Parathyroid adenoma (tissue), 2 donors: ENCODE results near the gene SAMD15.

Experiments used
- H2AFZ ChIP-seq: fragments of 300-600 bp; sonication (generic); one replicate; pipeline ENCODE4 v1.7.0; 2017; ENCODE audit warnings: antibody characterized with exemption, mild to moderate bottlenecking
- H3K27ac ChIP-seq: fragments of 300-600 bp; sonication (generic); one replicate; pipeline ENCODE4 v1.7.0; 2017
- H3K27me3 ChIP-seq: fragments of 300-600 bp; sonication (generic); one replicate; pipeline ENCODE4 v1.7.0; 2017; ENCODE audit warnings: low read length; ENCODE audit not compliant: control insufficient read depth, insufficient read depth
- H3K36me3 ChIP-seq: fragments of 300-600 bp; sonication (generic); one replicate; pipeline ENCODE4 v1.7.0; 2017; ENCODE audit warnings: low read length; ENCODE audit not compliant: control insufficient read depth, insufficient read depth
- H3K4me1 ChIP-seq: fragments of 300-600 bp; sonication (generic); one replicate; pipeline ENCODE4 v1.7.0; 2017; ENCODE audit warnings: control low read depth
- H3K4me2 ChIP-seq: fragments of 300-600 bp; sonication (generic); one replicate; pipeline ENCODE4 v1.7.0; 2017; ENCODE audit warnings: low read length
- H3K4me3 ChIP-seq: fragments of 300-600 bp; sonication (generic); one replicate; pipeline ENCODE4 v1.7.0; 2017; ENCODE audit warnings: low read depth, low read length
- H3K79me2 ChIP-seq: fragments of 300-600 bp; sonication (generic); one replicate; pipeline ENCODE4 v1.7.0; 2017; ENCODE audit warnings: control low read depth
- H3K9ac ChIP-seq: fragments of 300-600 bp; sonication (generic); one replicate; pipeline ENCODE4 v1.7.0; 2017; ENCODE audit warnings: mild to moderate bottlenecking
- H3K9me3 ChIP-seq: fragments of 300-600 bp; sonication (generic); one replicate; pipeline ENCODE4 v1.7.0; 2017; ENCODE audit warnings: low read length; ENCODE audit not compliant: control insufficient read depth
- CTCF ChIP-seq: fragments of 300-600 bp; sonication (generic); IDR thresholded peaks from one replicate; pipeline ENCODE4 v1.7.0; 2017; ENCODE audit warnings: antibody characterized with exemption, mild to moderate bottlenecking
- donor health status: primary hyperparathyroidism.

SAMD15 gene

DNA sequence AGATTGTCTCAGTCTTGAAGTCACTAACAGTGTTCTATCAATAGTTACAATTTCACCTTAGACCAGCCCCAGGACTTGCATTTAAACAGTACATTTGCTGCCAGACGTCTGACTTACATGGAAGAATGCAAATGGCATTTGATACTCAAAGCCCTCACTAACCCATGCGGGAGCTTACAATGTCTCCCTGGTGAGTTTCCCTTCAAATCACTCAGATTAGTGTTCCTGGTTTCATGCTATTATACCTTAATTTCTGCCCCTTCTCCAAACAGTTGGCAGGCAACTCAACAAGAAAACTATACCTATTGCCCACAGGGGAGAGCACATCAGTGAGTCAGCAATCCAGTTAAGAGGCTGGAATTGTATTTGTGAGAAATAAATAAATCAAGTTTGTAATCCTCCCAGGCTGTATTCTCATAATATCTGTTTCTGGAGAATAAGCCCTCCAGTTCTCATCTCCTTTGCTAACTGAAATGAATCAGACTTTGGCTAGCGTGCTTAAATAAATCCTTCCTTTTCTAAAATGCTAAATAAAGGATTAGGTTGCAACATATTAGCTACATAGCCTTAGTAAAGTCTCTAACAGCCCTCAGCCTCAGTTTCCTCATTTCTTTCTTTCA is 32.7 kb upstream of the SAMD15 start:
- H3K9me3 ChIP-seq: no peaks in the 10 kb centered on the region
- H3K4me1 ChIP-seq: peaks cover 28% of the 10 kb centered on the region
- H3K79me2 ChIP-seq: no peaks in the 10 kb centered on the region
- H2AFZ ChIP-seq: peak overlapping the region; percentile 29
- no peak for TF ChIP-seq CTCF
- peak overlapping the region; percentile 70 for H3K27ac ChIP-seq
- no peak overlapping the region for H3K4me3 ChIP-seq
- no peaks in the 10 kb centered on the region for H3K36me3 ChIP-seq
- H3K4me2 ChIP-seq: no peak overlapping the region
- no peaks in the 10 kb centered on the region for H3K27me3 ChIP-seq
- no peak overlapping the region for H3K9ac ChIP-seq

DNA sequence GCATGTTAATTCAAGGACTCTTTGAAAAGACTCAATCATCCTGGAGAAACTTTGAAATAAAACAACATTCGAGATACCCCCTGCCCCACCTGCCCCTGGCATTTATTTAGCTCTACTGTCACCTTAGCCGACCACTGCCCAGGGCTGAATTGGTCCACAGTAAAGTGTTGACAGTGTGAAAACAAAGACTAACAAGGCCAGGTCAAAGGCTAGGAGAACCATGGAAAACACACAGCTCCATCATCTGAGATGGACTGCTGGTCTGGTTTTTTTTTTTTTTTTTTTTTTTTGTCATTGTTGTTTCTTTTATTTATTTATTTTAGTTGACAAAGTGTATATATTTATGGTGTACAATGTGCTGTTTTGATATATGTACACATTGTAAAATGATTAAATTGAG is 30.7 kb upstream of the SAMD15 start:
- H3K4me2 ChIP-seq: no peak overlapping the region
- H3K27ac ChIP-seq: no peak overlapping the region

DNA sequence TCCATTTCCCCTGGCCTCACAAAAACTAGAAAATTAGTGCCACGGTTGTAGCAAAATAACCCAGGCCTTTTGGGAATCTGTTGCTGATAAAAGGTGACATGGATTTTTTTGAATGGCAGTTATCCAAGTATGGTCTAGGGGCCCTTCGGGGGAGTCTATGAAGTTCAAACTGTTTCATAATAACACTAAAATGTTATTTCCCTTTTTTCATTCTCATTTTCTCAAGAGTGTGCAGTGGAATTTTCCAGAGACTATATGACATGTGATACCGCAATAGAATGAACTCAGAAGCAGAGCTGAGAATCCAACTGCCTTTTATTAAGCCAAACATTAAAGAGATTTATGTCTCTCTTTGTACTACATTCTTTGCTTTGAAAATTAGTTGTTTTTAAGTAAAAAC is 29.4 kb upstream of the SAMD15 start:
- TF ChIP-seq CTCF: no peak
- peaks cover 21% of the 10 kb centered on the region for H3K4me1 ChIP-seq
- no peak overlapping the region for H2AFZ ChIP-seq
- H3K9ac ChIP-seq: no peak overlapping the region
- H3K79me2 ChIP-seq: no peaks in the 10 kb centered on the region
- no peak overlapping the region for H3K4me3 ChIP-seq
- H3K9me3 ChIP-seq: no peaks in the 10 kb centered on the region
- H3K36me3 ChIP-seq: no peaks in the 10 kb centered on the region
- no peak overlapping the region for H3K4me2 ChIP-seq
- no peaks in the 10 kb centered on the region for H3K27me3 ChIP-seq
- H3K27ac ChIP-seq: no peak overlapping the region

More for the DNA sequence above, 30.7 kb upstream of the SAMD15 start:
- H3K9me3 ChIP-seq: no peaks in the 10 kb centered on the region
- no peak overlapping the region for H3K4me3 ChIP-seq
- no peak for TF ChIP-seq CTCF
- peaks cover 21% of the 10 kb centered on the region for H3K4me1 ChIP-seq
- no peak overlapping the region for H3K9ac ChIP-seq
- H3K27me3 ChIP-seq: no peaks in the 10 kb centered on the region
- H3K36me3 ChIP-seq: no peaks in the 10 kb centered on the region
- H2AFZ ChIP-seq: no peak overlapping the region
- no peaks in the 10 kb centered on the region for H3K79me2 ChIP-seq

DNA sequence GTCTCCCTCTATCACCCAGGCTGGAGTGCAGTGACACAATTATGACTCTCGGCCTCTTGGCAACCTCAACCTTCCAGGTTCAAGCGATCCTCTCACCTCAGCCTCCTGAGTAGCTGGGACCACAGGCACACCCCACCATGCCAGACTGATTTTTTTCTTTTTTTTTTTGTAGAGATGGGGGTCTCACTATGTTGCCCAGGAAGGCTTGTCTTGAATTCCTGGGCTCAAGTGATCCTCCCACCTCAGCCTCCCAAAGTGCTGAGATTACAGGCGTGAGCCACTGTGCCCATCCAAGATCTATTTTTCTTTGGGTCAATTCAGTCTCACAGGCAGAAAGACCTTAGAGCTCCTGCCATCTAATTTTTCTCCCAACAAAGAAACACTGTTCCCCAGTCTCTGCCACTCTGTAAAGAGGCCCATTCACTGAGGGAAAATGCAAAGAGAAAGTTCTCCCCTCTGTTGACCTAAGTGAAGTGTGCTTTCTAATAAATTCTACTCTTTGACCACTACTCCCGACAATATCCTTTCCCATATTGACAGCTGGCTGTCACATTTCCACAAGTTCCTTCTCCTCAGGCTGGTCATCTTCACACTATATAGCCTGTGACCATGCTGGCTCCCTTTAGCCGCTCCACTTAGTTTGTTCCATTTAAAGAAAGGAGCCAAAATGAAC is 23.6 kb upstream of the SAMD15 start:
- no peaks in the 10 kb centered on the region for H3K36me3 ChIP-seq
- H3K9ac ChIP-seq: no peak overlapping the region
- TF ChIP-seq CTCF: no peak
- no peaks in the 10 kb centered on the region for H3K9me3 ChIP-seq
- H3K4me3 ChIP-seq: no peak overlapping the region
- H3K4me1 ChIP-seq: no peaks in the 10 kb centered on the region
- no peak overlapping the region for H3K27ac ChIP-seq
- H3K27me3 ChIP-seq: no peaks in the 10 kb centered on the region
- no peak overlapping the region for H2AFZ ChIP-seq
- H3K79me2 ChIP-seq: no peaks in the 10 kb centered on the region
- H3K4me2 ChIP-seq: no peak overlapping the region

- Histone ChIP-seq H2AFZ (no peak overlapping the region), H3K4me1 (no peaks in the 10 kb centered on the region), H3K4me2 (no peak overlapping the region), H3K27ac (no peak overlapping the region), H3K4me3 (no peak overlapping the region), H3K27me3 (no peaks in the 10 kb centered on the region), H3K36me3 (no peaks in the 10 kb centered on the region), H3K79me2 (peaks cover 5% of the 10 kb centered on the region), H3K9me3 (no peaks in the 10 kb centered on the region), H3K9ac (no peak overlapping the region)
- no peak for TF ChIP-seq CTCF
These were observed 21.4 kb upstream of the SAMD15 start for GRCh38 chr14:77355811-77356210.
